K562 (cell line): ENCODE measurements around the gene CAPRIN1. TPM values are rescaled to one million over a fixed set of nuclear protein-coding genes. Genes with fewer than 3 reads are reported as not detected.

Source experiments
- ATAC-seq: fragments of 200-7000 bp; cut with Tn5 transposase; 3 replicates; pipeline ENCODE4 v1.9.1; 2020; ENCODE audit warnings: moderate library complexity
- BruUV-seq: library from RNA; stranded (reverse); fragments of 400-500 nt; replicated peaks from 2 replicates; lab custom pipeline; 2021; lab: Mats Ljungman, UMichigan
- CTCF ChIA-PET: fragments of 300-600 bp; formaldehyde crosslinking; extraction: SDS; loops from one replicate; lab custom pipeline; 2021; ENCODE audit warnings: low intra/inter-chr PET ratio; lab: Yijun Ruan, JAX
- POLR2A ChIA-PET: fragments of 300-600, 350-650 bp; sonication (Branson Sonifier 250); formaldehyde crosslinking; extraction: SDS; loops from one replicate; lab custom pipeline; 2021; ENCODE audit warnings: antibody characterized with exemption, inconsistent platforms; lab: Yijun Ruan, JAX
- DNase-seq, 4 experiments: peaks; one replicate each; pipeline versions ENCODE4 v3.0.0 to v3.0.0-alpha.2; 2011 to 2018; ENCODE audit warnings: low spot score in 3 of 4, mixed read lengths in 3 of 4; ENCODE audit errors: extremely low read depth in 1 of 4
- FAIRE-seq: peaks from 2 replicates; lab custom pipeline; 2011; peaks lifted over from hg19 to GRCh38; lab: Jason Lieb, UNC
- H2AFZ ChIP-seq: 2 replicates; pipeline ENCODE4 v1.6.0; 2011; ENCODE audit warnings: low read depth, low read length, control low read depth, inconsistent platforms
- H3K27ac ChIP-seq: fragments of 200-600 bp; 3 replicates; pipeline ENCODE4 v1.8.0; 2011; ENCODE audit warnings: low read depth, mild to moderate bottlenecking, control low read depth, inconsistent platforms, low read length, moderate library complexity, mixed read lengths; ENCODE audit errors: extremely low read depth
- H3K27me3 ChIP-seq, 2 experiments: fragments of 300-600 bp in 1 of 2; 2 replicates in 1 of 2; 3 replicates in 1 of 2; pipeline versions ENCODE4 v1.6.0 to v1.8.0; 2011; ENCODE audit warnings: inconsistent platforms in 2 of 2, low read length in 2 of 2, mild to moderate bottlenecking in 1 of 2, mixed read lengths in 1 of 2, moderate library complexity in 1 of 2; ENCODE audit not compliant: control insufficient read depth in 2 of 2, insufficient read depth in 2 of 2
- H3K36me3 ChIP-seq: fragments of 300-600 bp; 3 replicates; pipeline ENCODE4 v1.8.0; 2011; ENCODE audit warnings: mild to moderate bottlenecking, low read length, inconsistent platforms; ENCODE audit not compliant: control insufficient read depth, insufficient read depth
- H3K4me1 ChIP-seq, 2 experiments: fragments of 200-600 bp in 1 of 2; replicated peaks in 1 of 2; 2 replicates in 1 of 2; 3 replicates in 1 of 2; pipeline versions ENCODE4 v1.5.1 to v1.8.0; 2011; ENCODE audit warnings: inconsistent platforms in 2 of 2, low read length in 2 of 2, mild to moderate bottlenecking in 1 of 2, mixed read lengths in 1 of 2, moderate library complexity in 1 of 2; ENCODE audit not compliant: control insufficient read depth in 2 of 2, insufficient read depth in 2 of 2
- H3K4me2 ChIP-seq: 2 replicates; pipeline ENCODE4 v1.6.1; 2011; ENCODE audit warnings: low read length, control low read depth, inconsistent platforms, mixed read lengths; ENCODE audit not compliant: insufficient read depth
- H3K4me3 ChIP-seq: fragments of 200-600 bp; sonication (generic), shearing (Covaris generic); 2 replicates; pipeline ENCODE4 v1.5.1; 2016; ENCODE audit warnings: control low read depth, inconsistent platforms
- H3K79me2 ChIP-seq: fragments of 200-600 bp; 3 replicates; pipeline ENCODE4 v1.8.0; 2011; ENCODE audit warnings: low read length, inconsistent platforms; ENCODE audit not compliant: control insufficient read depth, insufficient read depth
- H3K9ac ChIP-seq, 2 experiments: 2 replicates each; pipeline versions ENCODE4 v1.6.0 to v1.6.1; 2011; ENCODE audit warnings: low read depth in 2 of 2, low read length in 2 of 2, control low read depth in 1 of 2, inconsistent platforms in 1 of 2, mild to moderate bottlenecking in 1 of 2, mixed read lengths in 1 of 2; ENCODE audit not compliant: insufficient read depth in 1 of 2
- H3K9me1 ChIP-seq: one replicate; pipeline ENCODE4 v1.6.0; 2011; ENCODE audit warnings: inconsistent platforms, mild to moderate bottlenecking, low read length, moderate library complexity; ENCODE audit not compliant: control insufficient read depth, insufficient read depth
- H3K9me3 ChIP-seq: replicated peaks from 2 replicates; pipeline ENCODE4 v1.5.1; 2011; ENCODE audit warnings: low read depth, low read length, inconsistent platforms; ENCODE audit not compliant: control insufficient read depth, insufficient read depth
- H4K20me1 ChIP-seq: replicated peaks from 2 replicates; pipeline ENCODE4 v1.6.1; 2011; ENCODE audit warnings: low read length, inconsistent platforms, mixed read lengths; ENCODE audit not compliant: control insufficient read depth, insufficient read depth
- CBX3 ChIP-seq, 2 experiments: IDR thresholded peaks; 1 replicate in 1 of 2; 2 replicates in 1 of 2; pipeline ENCODE4 v1.6.1; 2012; ENCODE audit warnings: inconsistent platforms in 2 of 2, low read length in 2 of 2, borderline replicate concordance in 1 of 2, control low read depth in 1 of 2
- HSF4 ChIP-seq: fragments of 250-450 bp; sonication (Bioruptor Pico); IDR thresholded peaks from 2 replicates; pipeline ENCODE4 v2.1.2; 2022; ENCODE audit warnings: mild to moderate bottlenecking, moderate library complexity, borderline replicate concordance
- POLR2G ChIP-seq: fragments of 200-400 bp; formaldehyde crosslinking; IDR thresholded peaks from 2 replicates; pipeline ENCODE4 v1.6.1; 2017; ENCODE audit warnings: low read depth, mild to moderate bottlenecking, antibody characterized with exemption, low read length, moderate library complexity
- RAD21 ChIP-seq, 2 experiments: fragments of 250-450 bp in 1 of 2; fragments of 450-650 bp in 1 of 2; sonication (Bioruptor Pico) in 1 of 2; formaldehyde crosslinking in 1 of 2; IDR thresholded peaks in 1 of 2; conservative IDR thresholded peaks in 1 of 2; 2 replicates each; pipeline versions ENCODE4 v1.4.0 to v1.8.0; 2020 to 2022; ENCODE audit warnings: mild to moderate bottlenecking in 2 of 2, moderate library complexity in 1 of 2
- SMC3 ChIP-seq: conservative IDR thresholded peaks from 2 replicates; pipeline ENCODE4 v1.6.1; 2011; ENCODE audit warnings: low read depth, low read length, improper control_type of control experiment; ENCODE audit not compliant: insufficient read depth
- STAG1 ChIP-seq: sonication (generic); formaldehyde crosslinking; IDR thresholded peaks from 2 replicates; pipeline ENCODE4 v1.5.0; 2020; ENCODE audit warnings: missing genetic modification reagents, borderline replicate concordance
- TBL1XR1 ChIP-seq, 2 experiments: IDR thresholded peaks; 2 replicates each; pipeline ENCODE4 v1.6.1; 2012; ENCODE audit warnings: improper control_type of control experiment in 2 of 2, low read length in 2 of 2, mild to moderate bottlenecking in 1 of 2
- ZNF175 ChIP-seq: fragments of 200-800 bp; sonication (Bioruptor generic); IDR thresholded peaks from 2 replicates; pipeline ENCODE4 v1.6.1; 2016; ENCODE audit warnings: low read depth, mild to moderate bottlenecking, missing genetic modification characterization, missing compliant biosample characterization
- WGBS: fragments of 100-300 bp; shearing (Covaris generic); methylation state at CpG from one replicate; pipeline ENCODE4 v1.1.6; 2016; ENCODE audit warnings: low coverage, mixed read lengths; ENCODE audit not compliant: insufficient coverage; ENCODE audit errors: missing lambda C conversion rate; 5-methylcytosine and 5-hydroxymethylcytosine counted together
- in situ Hi-C: fragments of 300-500 bp; cut with MboI; formaldehyde crosslinking; loops from 4 replicates; pipeline ENCODE4 v1.15.0; 2018; ENCODE audit warnings: inconsistent platforms, mixed read lengths
- intact Hi-C: fragments of 100-400 bp; cut with micrococcal nuclease; formaldehyde crosslinking; loops from 2 replicates; pipeline ENCODE4 v1.14.2; 2022
- polyA plus RNA-seq, 8 experiments: library from polyadenylated mRNA; depleted of rRNA in 4 of 8; stranded (reverse) in 5 of 8; unstranded in 3 of 8; fragments of >200 nt; fragmentation: Nextera tagmentation in 2 of 8; fragmentation: Illumina TruSeq in 1 of 8; extraction: Ambion mirVana in 2 of 8; extraction: Trizol in 1 of 8; gene quantifications; 2 replicates each; pipeline versions ENCODE4 v1.2.1 to v1.2.3, GENCODE V29; 2011 to 2014; ENCODE audit warnings: inconsistent platforms in 1 of 8, missing spikeins in 1 of 8
- total RNA-seq, 7 experiments: library from RNA; depleted of rRNA in 6 of 7; stranded (reverse); fragments of >200 nt in 6 of 7; fragmentation: Illumina TruSeq in 2 of 7; extraction: Trizol in 2 of 7; gene quantifications; 2 replicates each; pipeline versions ENCODE4 v1.2.1 to v1.2.3, GENCODE V29; 2011 to 2021; ENCODE audit warnings: low replicate concordance in 1 of 7
- TF ChIP-seq, protein P1 (sequence below): fragments of 250-450 bp; sonication (Bioruptor Pico); IDR thresholded peaks from 2 replicates; pipeline ENCODE4 v1.8.0; 2022; ENCODE audit warnings: inconsistent platforms
- TF ChIP-seq, protein P2 (sequence below), 3 experiments: fragments of 200-800 bp in 1 of 3; sonication (Bioruptor generic) in 1 of 3; sonication (generic) in 1 of 3; formaldehyde crosslinking in 1 of 3; IDR thresholded peaks; 2 replicates each; pipeline versions ENCODE4 v1.6.1 to v1.8.0; 2016 to 2022; ENCODE audit warnings: mild to moderate bottlenecking in 2 of 3, missing compliant biosample characterization in 2 of 3, missing genetic modification characterization in 2 of 3, missing genetic modification reagents in 1 of 3
- TF ChIP-seq, protein P3 (sequence below): fragments of 450-650 bp; formaldehyde crosslinking; IDR thresholded peaks from 2 replicates; pipeline ENCODE4 v1.4.0; 2020; ENCODE audit warnings: mild to moderate bottlenecking, moderate library complexity

CAPRIN1 gene
- total and polyA plus RNA-seq, 9 of the 15 experiments (the other 6 are each of a cell fraction or from before 2014, with no cell fraction given), result 49.6 to 271 (median 244) TPM

DNA sequence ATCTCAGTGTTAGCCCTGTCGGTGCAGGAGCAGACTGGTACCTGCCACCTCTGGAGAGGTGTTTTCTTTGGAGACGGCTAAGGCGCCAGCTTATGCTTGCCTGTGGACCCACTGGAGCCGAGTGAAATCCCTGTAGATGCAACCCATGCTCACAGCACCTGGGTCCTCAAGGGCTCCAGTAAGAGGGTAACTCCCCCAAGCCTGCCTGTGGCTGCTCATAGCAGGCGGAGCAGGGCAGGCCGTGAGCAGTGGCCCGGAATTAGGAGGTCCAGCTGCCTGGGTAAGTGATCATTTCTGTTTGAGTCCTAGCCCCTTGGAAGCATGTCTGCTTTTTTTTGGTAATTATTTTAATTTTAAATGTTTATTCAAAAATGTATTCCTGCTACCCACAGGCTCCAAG is 97.7 kb downstream of the CAPRIN1 start (continued):
- TF ChIP-seq, protein P1, sequence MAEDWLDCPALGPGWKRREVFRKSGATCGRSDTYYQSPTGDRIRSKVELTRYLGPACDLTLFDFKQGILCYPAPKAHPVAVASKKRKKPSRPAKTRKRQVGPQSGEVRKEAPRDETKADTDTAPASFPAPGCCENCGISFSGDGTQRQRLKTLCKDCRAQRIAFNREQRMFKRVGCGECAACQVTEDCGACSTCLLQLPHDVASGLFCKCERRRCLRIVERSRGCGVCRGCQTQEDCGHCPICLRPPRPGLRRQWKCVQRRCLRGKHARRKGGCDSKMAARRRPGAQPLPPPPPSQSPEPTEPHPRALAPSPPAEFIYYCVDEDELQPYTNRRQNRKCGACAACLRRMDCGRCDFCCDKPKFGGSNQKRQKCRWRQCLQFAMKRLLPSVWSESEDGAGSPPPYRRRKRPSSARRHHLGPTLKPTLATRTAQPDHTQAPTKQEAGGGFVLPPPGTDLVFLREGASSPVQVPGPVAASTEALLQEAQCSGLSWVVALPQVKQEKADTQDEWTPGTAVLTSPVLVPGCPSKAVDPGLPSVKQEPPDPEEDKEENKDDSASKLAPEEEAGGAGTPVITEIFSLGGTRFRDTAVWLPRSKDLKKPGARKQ (CRISPR knock-in tag), result no peak
- TF ChIP-seq, all 486 proteins: peak for 0

DNA sequence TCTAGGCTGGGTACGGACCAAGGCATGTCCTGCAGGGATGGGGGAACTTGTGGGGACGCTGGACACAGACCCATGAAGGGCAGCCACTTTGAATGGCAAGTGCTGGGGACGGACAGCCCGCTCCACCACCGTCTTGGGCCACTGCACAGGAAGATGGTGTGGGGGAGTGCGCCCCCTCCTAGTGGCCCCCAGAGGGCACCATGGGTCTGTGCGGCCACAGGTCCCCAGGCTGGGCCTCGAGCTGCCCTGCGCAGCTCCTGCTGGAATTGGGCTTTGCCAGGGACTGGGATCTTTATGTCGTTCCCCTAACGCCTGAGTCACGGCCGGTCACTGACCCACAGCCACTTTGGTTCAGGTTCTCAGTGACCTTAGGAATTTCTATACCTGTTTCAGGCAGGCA is 98.3 kb downstream of the CAPRIN1 start:
- H3K4me3 ChIP-seq, result no peak overlapping the region
- no peaks in the 10 kb centered on the region for H3K79me2 ChIP-seq
- H3K27ac ChIP-seq, result no peak overlapping the region
- H3K4me2 ChIP-seq, result no peak overlapping the region
- peaks cover 0 to 9% of the 10 kb centered on the region in 2 experiments; a peak in 1 of 5 replicates for H3K4me1 ChIP-seq
- ChIA-PET POLR2A (interaction anchor here (1.2 to 1.8 kb wide), 3 partner anchors 8 to 44 kb away, joined by 3 to 8 read pairs (median 6); partner anchors contain the start of gene NAT10), CTCF (interaction anchor here (0.7 to 1.1 kb wide), 2 partner anchors 209 to 210 kb away, joined by 4 to 5 read pairs; no protein-coding TSS in a partner anchor)
- ATAC-seq, result peak; percentile 75
- H4K20me1 ChIP-seq, result peaks cover 3% of the 10 kb centered on the region; the same call in 1 of the 2 replicates
- peak; percentile 20 to 52 (median 44) for DNase-seq
- intact Hi-C loops (no loop called here), in situ Hi-C loops (loop anchor here (25.0 kb wide), 1 partner anchor 312 kb away; no protein-coding TSS in a partner anchor)
- no TSS peak for BruUV-seq
- 87% methylated on average over 10 of the region's 13 CpGs for WGBS
- H3K9ac ChIP-seq, result no peak overlapping the region; a peak in 1 of 4 replicates
- H2AFZ ChIP-seq, result no peak overlapping the region
- H3K9me3 ChIP-seq, result no peaks in the 10 kb centered on the region
- H3K36me3 ChIP-seq, result peaks cover 96% of the 10 kb centered on the region
- H3K27me3 ChIP-seq, result no peaks in the 10 kb centered on the region
- no peaks in the 10 kb centered on the region for H3K9me1 ChIP-seq
- no peak for FAIRE-seq
- TF ChIP-seq POLR2G (peak; percentile 55), RAD21 (CRISPR knock-in tag; conservative IDR thresholded peaks at IDR 0.05 in 1 of 2, IDR thresholded peaks at IDR 0.05 in 1 of 2) (peak; percentile 24 to 42; a peak in 1 of 4 replicates), STAG1 (CRISPR knock-in tag) (peak; percentile 32; the same call in 1 of the 2 replicates), TBL1XR1 (IDR thresholded peaks at IDR 0.05; ENCODE audit: low read length in 2 of 2) (no peak), SMC3 (peak; percentile 49; the same call in 1 of the 2 replicates), CBX3 (IDR thresholded peaks at IDR 0.05; ENCODE audit: borderline replicate concordance in 1 of 2, low read length in 2 of 2) (no peak), ZNF175 (no peak), HSF4 (CRISPR knock-in tag) (no peak)
- TF ChIP-seq, protein P2, sequence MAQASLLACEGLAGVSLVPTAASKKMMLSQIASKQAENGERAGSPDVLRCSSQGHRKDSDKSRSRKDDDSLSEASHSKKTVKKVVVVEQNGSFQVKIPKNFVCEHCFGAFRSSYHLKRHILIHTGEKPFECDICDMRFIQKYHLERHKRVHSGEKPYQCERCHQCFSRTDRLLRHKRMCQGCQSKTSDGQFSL (CRISPR knock-in tag; IDR thresholded peaks at IDR 0.05), result peak; percentile 52; the same call in 1 of the 2 replicates
- TF ChIP-seq, protein P2 (tag; IDR thresholded peaks at IDR 0.05), result no peak
- TF ChIP-seq, protein P3, sequence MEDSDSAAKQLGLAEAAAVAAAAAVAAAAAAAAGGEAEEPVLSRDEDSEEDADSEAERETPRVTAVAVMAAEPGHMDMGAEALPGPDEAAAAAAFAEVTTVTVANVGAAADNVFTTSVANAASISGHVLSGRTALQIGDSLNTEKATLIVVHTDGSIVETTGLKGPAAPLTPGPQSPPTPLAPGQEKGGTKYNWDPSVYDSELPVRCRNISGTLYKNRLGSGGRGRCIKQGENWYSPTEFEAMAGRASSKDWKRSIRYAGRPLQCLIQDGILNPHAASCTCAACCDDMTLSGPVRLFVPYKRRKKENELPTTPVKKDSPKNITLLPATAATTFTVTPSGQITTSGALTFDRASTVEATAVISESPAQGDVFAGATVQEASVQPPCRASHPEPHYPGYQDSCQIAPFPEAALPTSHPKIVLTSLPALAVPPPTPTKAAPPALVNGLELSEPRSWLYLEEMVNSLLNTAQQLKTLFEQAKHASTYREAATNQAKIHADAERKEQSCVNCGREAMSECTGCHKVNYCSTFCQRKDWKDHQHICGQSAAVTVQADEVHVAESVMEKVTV (CRISPR knock-in tag), result peak; percentile 28; the same call in 1 of the 2 replicates
